WTC11 (cell line): Measurements from ENCODE around the gene USP37. TPM values are rescaled to one million over a fixed set of nuclear protein-coding genes. Genes with fewer than 3 reads are reported as not detected.

ENCODE experiments used
- ATAC-seq: fragments of 200-7000 bp; cut with Tn5 transposase; 2 replicates; pipeline ENCODE4 v1.10.0; 2021; ENCODE audit warnings: mild to moderate bottlenecking, moderate library complexity
- CTCF ChIA-PET: fragments of 300-600 bp; sonication (Branson Sonifier 250); formaldehyde crosslinking; loops from one replicate; lab custom pipeline; 2021; ENCODE audit warnings: antibody characterized with exemption; lab: Charles Lee
- POLR2A ChIA-PET: fragments of 350-600 bp; sonication (Branson Sonifier 250); formaldehyde crosslinking; loops from one replicate; lab custom pipeline; 2021; ENCODE audit warnings: antibody characterized with exemption; lab: Charles Lee
- DNase-seq: peaks from one replicate; pipeline ENCODE4 v3.0.0; 2021; ENCODE audit warnings: low spot score
- H3K27ac Mint-ChIP-seq: 2 replicates; pipeline ENCODE4 v1.8.0; 2021; ENCODE audit warnings: mixed read lengths
- H3K27me3 Mint-ChIP-seq: 2 replicates; pipeline ENCODE4 v1.8.0; 2021; ENCODE audit warnings: low read depth, mild to moderate bottlenecking, moderate library complexity, mixed read lengths
- H3K36me3 Mint-ChIP-seq: 2 replicates; pipeline ENCODE4 v1.8.0; 2021; ENCODE audit warnings: mixed read lengths
- H3K4me1 Mint-ChIP-seq: 2 replicates; pipeline ENCODE4 v1.8.0; 2022; ENCODE audit warnings: mixed read lengths
- H3K4me3 Mint-ChIP-seq: 2 replicates; pipeline ENCODE4 v1.8.0; 2021; ENCODE audit warnings: mild to moderate bottlenecking, moderate library complexity, mixed read lengths
- H3K9me3 Mint-ChIP-seq: 2 replicates; pipeline ENCODE4 v1.8.0; 2021; ENCODE audit warnings: mixed read lengths
- HMGA2 ChIP-seq: fragments of 250-450 bp; sonication (Bioruptor Pico); IDR thresholded peaks from 2 replicates; pipeline ENCODE4 v1.4.0; 2021; ENCODE audit warnings: mild to moderate bottlenecking, moderate library complexity
- JAZF1 ChIP-seq: fragments of 250-450 bp; sonication (Bioruptor Pico); IDR thresholded peaks from 2 replicates; pipeline ENCODE4 v1.9.0; 2021; ENCODE audit warnings: moderate library complexity, mild to moderate bottlenecking, inconsistent platforms
- KAT7 ChIP-seq: sonication (generic); formaldehyde crosslinking; IDR thresholded peaks from 2 replicates; pipeline ENCODE4 v1.8.1; 2023; ENCODE audit warnings: missing genetic modification reagents, mild to moderate bottlenecking, borderline replicate concordance
- NFE2L1 ChIP-seq: sonication (generic); formaldehyde crosslinking; IDR thresholded peaks from 2 replicates; pipeline ENCODE4 v1.8.1; 2023; ENCODE audit warnings: missing genetic modification reagents
- NR1H2 ChIP-seq: sonication (generic); formaldehyde crosslinking; IDR thresholded peaks from 2 replicates; pipeline ENCODE4 v1.9.0; 2021; ENCODE audit warnings: mild to moderate bottlenecking, moderate library complexity, missing genetic modification reagents
- OVOL2 ChIP-seq: fragments of 250-450 bp; sonication (Bioruptor Pico); IDR thresholded peaks from 2 replicates; pipeline ENCODE4 v1.9.0; 2021; ENCODE audit warnings: mild to moderate bottlenecking, borderline replicate concordance
- PRRX2 ChIP-seq: fragments of 250-450 bp; sonication (Bioruptor Pico); IDR thresholded peaks from 2 replicates; pipeline ENCODE4 v1.8.0; 2021; ENCODE audit warnings: mild to moderate bottlenecking
- SP1 ChIP-seq: sonication (generic); formaldehyde crosslinking; conservative IDR thresholded peaks from 2 replicates; pipeline ENCODE4 v1.8.1; 2022; ENCODE audit warnings: missing genetic modification reagents
- ZNF219 ChIP-seq: sonication (generic); formaldehyde crosslinking; IDR thresholded peaks from 2 replicates; pipeline ENCODE4 v1.8.0; 2023; ENCODE audit warnings: missing genetic modification reagents, mild to moderate bottlenecking, borderline replicate concordance
- ZNF317 ChIP-seq: sonication (generic); formaldehyde crosslinking; IDR thresholded peaks from 2 replicates; pipeline ENCODE4 v1.8.1; 2023; ENCODE audit warnings: low read depth, mild to moderate bottlenecking, moderate library complexity, missing genetic modification reagents, borderline replicate concordance
- total RNA-seq: library from RNA; stranded (reverse); gene quantifications from 3 replicates; pipeline ENCODE4 v1.2.3, GENCODE V29; 2021
- TF ChIP-seq, protein P1 (sequence below): sonication (generic); formaldehyde crosslinking; IDR thresholded peaks from 2 replicates; pipeline ENCODE4 v1.8.1; 2023; ENCODE audit warnings: mild to moderate bottlenecking, missing genetic modification reagents, moderate library complexity
- TF ChIP-seq, protein P2 (sequence below): fragments of 250-450 bp; sonication (Bioruptor Pico); IDR thresholded peaks from 2 replicates; pipeline ENCODE4 v1.9.0; 2021; ENCODE audit warnings: mild to moderate bottlenecking, borderline replicate concordance
- TF ChIP-seq, protein P3 (sequence below): sonication (generic); formaldehyde crosslinking; IDR thresholded peaks from 2 replicates; pipeline ENCODE4 v1.8.1; 2023; ENCODE audit warnings: mild to moderate bottlenecking, missing genetic modification reagents, borderline replicate concordance
- TF ChIP-seq, protein P4 (sequence below): sonication (generic); formaldehyde crosslinking; IDR thresholded peaks from 2 replicates; pipeline ENCODE4 v1.8.1; 2022; ENCODE audit warnings: mild to moderate bottlenecking, moderate library complexity, missing genetic modification reagents
- TF ChIP-seq, protein P5 (sequence below): fragments of 200-600 bp; IDR thresholded peaks from 2 replicates; pipeline ENCODE4 v1.8.0; 2022; ENCODE audit warnings: antibody characterized with exemption

Gene USP37
- total RNA-seq, 1 experiment from 2014 or later: 21.6 TPM

DNA sequence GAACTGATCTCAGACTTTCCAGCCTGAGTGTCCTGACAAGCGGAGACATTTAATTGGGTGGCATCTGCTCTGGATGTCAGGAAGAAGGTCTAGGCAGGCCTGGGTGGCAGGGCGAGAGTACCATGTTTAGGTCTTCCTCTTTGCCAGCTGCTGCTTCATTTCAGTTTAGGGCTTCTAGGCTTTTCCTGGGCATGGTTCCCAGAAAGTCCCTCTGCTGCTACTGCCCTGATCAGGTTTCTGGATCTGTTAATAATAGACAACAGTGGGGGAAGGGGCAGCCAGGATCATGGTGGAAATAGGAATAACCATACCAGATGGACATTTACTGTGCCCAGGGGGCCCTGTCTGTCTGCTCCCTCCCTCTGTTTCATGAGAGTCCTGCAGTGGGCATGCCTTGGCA, 37.3 kb upstream of the USP37 start:
- ATAC-seq: no peak
- DNase-seq: no peak
- TF ChIP-seq NFE2L1 (CRISPR knock-in tag) (no peak), NR1H2 (CRISPR knock-in tag) (no peak), HMGA2 (CRISPR knock-in tag) (no peak)
- TF ChIP-seq, protein P1, sequence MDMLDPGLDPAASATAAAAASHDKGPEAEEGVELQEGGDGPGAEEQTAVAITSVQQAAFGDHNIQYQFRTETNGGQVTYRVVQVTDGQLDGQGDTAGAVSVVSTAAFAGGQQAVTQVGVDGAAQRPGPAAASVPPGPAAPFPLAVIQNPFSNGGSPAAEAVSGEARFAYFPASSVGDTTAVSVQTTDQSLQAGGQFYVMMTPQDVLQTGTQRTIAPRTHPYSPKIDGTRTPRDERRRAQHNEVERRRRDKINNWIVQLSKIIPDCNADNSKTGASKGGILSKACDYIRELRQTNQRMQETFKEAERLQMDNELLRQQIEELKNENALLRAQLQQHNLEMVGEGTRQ (CRISPR knock-in tag): no peak
- TF ChIP-seq, protein P2, sequence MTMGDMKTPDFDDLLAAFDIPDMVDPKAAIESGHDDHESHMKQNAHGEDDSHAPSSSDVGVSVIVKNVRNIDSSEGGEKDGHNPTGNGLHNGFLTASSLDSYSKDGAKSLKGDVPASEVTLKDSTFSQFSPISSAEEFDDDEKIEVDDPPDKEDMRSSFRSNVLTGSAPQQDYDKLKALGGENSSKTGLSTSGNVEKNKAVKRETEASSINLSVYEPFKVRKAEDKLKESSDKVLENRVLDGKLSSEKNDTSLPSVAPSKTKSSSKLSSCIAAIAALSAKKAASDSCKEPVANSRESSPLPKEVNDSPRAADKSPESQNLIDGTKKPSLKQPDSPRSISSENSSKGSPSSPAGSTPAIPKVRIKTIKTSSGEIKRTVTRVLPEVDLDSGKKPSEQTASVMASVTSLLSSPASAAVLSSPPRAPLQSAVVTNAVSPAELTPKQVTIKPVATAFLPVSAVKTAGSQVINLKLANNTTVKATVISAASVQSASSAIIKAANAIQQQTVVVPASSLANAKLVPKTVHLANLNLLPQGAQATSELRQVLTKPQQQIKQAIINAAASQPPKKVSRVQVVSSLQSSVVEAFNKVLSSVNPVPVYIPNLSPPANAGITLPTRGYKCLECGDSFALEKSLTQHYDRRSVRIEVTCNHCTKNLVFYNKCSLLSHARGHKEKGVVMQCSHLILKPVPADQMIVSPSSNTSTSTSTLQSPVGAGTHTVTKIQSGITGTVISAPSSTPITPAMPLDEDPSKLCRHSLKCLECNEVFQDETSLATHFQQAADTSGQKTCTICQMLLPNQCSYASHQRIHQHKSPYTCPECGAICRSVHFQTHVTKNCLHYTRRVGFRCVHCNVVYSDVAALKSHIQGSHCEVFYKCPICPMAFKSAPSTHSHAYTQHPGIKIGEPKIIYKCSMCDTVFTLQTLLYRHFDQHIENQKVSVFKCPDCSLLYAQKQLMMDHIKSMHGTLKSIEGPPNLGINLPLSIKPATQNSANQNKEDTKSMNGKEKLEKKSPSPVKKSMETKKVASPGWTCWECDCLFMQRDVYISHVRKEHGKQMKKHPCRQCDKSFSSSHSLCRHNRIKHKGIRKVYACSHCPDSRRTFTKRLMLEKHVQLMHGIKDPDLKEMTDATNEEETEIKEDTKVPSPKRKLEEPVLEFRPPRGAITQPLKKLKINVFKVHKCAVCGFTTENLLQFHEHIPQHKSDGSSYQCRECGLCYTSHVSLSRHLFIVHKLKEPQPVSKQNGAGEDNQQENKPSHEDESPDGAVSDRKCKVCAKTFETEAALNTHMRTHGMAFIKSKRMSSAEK (CRISPR knock-in tag): no peak

DNA sequence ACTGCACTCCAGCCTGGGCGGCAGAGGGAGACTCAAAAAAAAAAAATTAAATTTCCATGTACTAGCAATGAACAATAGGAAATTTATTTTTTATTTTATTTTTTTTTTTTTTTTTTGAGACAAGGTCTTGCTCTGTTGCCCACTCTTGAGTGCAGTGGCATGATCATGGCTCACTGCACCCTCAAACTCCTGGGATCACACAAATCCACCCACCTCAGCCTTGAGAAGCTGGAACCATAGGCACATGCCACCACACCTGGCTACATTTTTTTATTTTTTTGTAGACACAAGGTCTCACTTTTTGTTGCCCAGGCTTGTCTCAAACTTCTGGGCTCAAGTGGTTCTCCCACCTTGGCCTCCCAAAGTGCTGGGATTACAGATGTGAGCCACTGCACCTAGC, 17.4 kb upstream of the USP37 start:
- ChIA-PET POLR2A (no interaction called here), CTCF (no interaction called here)
- Mint-ChIP-seq H3K4me3 (no peak overlapping the region), H3K27me3 (no peaks in the 10 kb centered on the region), H3K27ac (no peak overlapping the region), H3K4me1 (no peaks in the 10 kb centered on the region), H3K9me3 (no peaks in the 10 kb centered on the region), H3K36me3 (peaks cover 72% of the 10 kb centered on the region)
- no peak for ATAC-seq
- TF ChIP-seq, protein P3, sequence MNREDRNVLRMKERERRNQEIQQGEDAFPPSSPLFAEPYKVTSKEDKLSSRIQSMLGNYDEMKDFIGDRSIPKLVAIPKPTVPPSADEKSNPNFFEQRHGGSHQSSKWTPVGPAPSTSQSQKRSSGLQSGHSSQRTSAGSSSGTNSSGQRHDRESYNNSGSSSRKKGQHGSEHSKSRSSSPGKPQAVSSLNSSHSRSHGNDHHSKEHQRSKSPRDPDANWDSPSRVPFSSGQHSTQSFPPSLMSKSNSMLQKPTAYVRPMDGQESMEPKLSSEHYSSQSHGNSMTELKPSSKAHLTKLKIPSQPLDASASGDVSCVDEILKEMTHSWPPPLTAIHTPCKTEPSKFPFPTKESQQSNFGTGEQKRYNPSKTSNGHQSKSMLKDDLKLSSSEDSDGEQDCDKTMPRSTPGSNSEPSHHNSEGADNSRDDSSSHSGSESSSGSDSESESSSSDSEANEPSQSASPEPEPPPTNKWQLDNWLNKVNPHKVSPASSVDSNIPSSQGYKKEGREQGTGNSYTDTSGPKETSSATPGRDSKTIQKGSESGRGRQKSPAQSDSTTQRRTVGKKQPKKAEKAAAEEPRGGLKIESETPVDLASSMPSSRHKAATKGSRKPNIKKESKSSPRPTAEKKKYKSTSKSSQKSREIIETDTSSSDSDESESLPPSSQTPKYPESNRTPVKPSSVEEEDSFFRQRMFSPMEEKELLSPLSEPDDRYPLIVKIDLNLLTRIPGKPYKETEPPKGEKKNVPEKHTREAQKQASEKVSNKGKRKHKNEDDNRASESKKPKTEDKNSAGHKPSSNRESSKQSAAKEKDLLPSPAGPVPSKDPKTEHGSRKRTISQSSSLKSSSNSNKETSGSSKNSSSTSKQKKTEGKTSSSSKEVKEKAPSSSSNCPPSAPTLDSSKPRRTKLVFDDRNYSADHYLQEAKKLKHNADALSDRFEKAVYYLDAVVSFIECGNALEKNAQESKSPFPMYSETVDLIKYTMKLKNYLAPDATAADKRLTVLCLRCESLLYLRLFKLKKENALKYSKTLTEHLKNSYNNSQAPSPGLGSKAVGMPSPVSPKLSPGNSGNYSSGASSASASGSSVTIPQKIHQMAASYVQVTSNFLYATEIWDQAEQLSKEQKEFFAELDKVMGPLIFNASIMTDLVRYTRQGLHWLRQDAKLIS: no peak
- TF ChIP-seq SP1 (CRISPR knock-in tag): no peak
- TF ChIP-seq, protein P2 (CRISPR knock-in tag): no peak
- TF ChIP-seq JAZF1: no peak
- no peak for TF ChIP-seq PRRX2
- no peak for TF ChIP-seq KAT7 (CRISPR knock-in tag)
- no peak for TF ChIP-seq ZNF317 (CRISPR knock-in tag)
- TF ChIP-seq, protein P4, sequence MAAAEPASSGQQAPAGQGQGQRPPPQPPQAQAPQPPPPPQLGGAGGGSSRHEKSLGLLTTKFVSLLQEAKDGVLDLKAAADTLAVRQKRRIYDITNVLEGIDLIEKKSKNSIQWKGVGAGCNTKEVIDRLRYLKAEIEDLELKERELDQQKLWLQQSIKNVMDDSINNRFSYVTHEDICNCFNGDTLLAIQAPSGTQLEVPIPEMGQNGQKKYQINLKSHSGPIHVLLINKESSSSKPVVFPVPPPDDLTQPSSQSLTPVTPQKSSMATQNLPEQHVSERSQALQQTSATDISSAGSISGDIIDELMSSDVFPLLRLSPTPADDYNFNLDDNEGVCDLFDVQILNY (CRISPR knock-in tag): no peak
- TF ChIP-seq, protein P5, sequence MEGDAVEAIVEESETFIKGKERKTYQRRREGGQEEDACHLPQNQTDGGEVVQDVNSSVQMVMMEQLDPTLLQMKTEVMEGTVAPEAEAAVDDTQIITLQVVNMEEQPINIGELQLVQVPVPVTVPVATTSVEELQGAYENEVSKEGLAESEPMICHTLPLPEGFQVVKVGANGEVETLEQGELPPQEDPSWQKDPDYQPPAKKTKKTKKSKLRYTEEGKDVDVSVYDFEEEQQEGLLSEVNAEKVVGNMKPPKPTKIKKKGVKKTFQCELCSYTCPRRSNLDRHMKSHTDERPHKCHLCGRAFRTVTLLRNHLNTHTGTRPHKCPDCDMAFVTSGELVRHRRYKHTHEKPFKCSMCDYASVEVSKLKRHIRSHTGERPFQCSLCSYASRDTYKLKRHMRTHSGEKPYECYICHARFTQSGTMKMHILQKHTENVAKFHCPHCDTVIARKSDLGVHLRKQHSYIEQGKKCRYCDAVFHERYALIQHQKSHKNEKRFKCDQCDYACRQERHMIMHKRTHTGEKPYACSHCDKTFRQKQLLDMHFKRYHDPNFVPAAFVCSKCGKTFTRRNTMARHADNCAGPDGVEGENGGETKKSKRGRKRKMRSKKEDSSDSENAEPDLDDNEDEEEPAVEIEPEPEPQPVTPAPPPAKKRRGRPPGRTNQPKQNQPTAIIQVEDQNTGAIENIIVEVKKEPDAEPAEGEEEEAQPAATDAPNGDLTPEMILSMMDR: no peak
- TF ChIP-seq OVOL2: no peak
- TF ChIP-seq ZNF219: no peak
- DNase-seq: no peak

More for the DNA sequence above, 37.3 kb upstream of the USP37 start:
- no peak overlapping the region for H3K4me3 Mint-ChIP-seq
- no peaks in the 10 kb centered on the region for H3K9me3 Mint-ChIP-seq
- peaks cover 4% of the 10 kb centered on the region; the same call in 1 of the 2 replicates for H3K4me1 Mint-ChIP-seq
- H3K27ac Mint-ChIP-seq: no peak overlapping the region
- ChIA-PET CTCF (no interaction called here), POLR2A (interaction anchor here (0.9 kb wide), 1 partner anchor 370 kb away, joined by 3 read pairs; no protein-coding TSS in a partner anchor)
- no peaks in the 10 kb centered on the region for H3K27me3 Mint-ChIP-seq
- no peaks in the 10 kb centered on the region for H3K36me3 Mint-ChIP-seq
